ENCODE measurements around the gene PDIA5. TPM values are rescaled to one million over a fixed set of nuclear protein-coding genes. Genes with fewer than 3 reads are reported as not detected.

The PDIA5 gene
- total RNA-seq, 4 donors from 2014 or later = 34.0 to 52.4 (median 44.6) TPM

- Histone ChIP-seq H3K4me3 (replicated peaks in 1 of 3) (peak within 1 kb of the TSS; percentile 19 to 38 (median 33)), H3K9me3 (no peaks in the 10 kb centered on the region), H3K4me1 (peaks cover 20 to 32% of the 10 kb centered on the region in 2 donors), H3K36me3 (no peaks in the 10 kb centered on the region), H3K27me3 (peaks cover 4% of the 10 kb centered on the region), H3K27ac (no peak within 1 kb of the TSS)
- no peak for TF ChIP-seq POLR2A (IDR thresholded peaks at IDR 0.05)
- TF ChIP-seq, protein P1, sequence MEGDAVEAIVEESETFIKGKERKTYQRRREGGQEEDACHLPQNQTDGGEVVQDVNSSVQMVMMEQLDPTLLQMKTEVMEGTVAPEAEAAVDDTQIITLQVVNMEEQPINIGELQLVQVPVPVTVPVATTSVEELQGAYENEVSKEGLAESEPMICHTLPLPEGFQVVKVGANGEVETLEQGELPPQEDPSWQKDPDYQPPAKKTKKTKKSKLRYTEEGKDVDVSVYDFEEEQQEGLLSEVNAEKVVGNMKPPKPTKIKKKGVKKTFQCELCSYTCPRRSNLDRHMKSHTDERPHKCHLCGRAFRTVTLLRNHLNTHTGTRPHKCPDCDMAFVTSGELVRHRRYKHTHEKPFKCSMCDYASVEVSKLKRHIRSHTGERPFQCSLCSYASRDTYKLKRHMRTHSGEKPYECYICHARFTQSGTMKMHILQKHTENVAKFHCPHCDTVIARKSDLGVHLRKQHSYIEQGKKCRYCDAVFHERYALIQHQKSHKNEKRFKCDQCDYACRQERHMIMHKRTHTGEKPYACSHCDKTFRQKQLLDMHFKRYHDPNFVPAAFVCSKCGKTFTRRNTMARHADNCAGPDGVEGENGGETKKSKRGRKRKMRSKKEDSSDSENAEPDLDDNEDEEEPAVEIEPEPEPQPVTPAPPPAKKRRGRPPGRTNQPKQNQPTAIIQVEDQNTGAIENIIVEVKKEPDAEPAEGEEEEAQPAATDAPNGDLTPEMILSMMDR (IDR thresholded peaks at IDR 0.05) = peak in 3 of 6 experiments; percentile 10 to 56 (median 27)
- peak; percentile 38 to 39 for DNase-seq
- intact Hi-C loops (cut with DNase I) = loop anchor here (5.0 kb wide), 1 partner anchor 85 kb away; no protein-coding TSS in a partner anchor
- WGBS, 2 donors = 1% methylated on average over 37 to 41 of the region's 94 CpGs
Observed at GRCh38 chr3:123027292-123028232, 39.3 kb upstream of the PDIA5 start, which contains the start of gene SEMA5B. Gene SEMA5B (minus strand): TSS chr3:123027763. CDS start chr3:122961263, 66,500 bp downstream.

GRCh38 chr3:123028233-123028828, 38.5 kb upstream of the PDIA5 start:
- TF ChIP-seq, protein P1 (IDR thresholded peaks at IDR 0.05) = peak in 5 of 6 experiments; percentile 26 to 59 (median 44)
- TF ChIP-seq POLR2A (IDR thresholded peaks at IDR 0.05) = no peak
- intact Hi-C loops (cut with DNase I) = loop anchor here (5.0 kb wide), 1 partner anchor 86 kb away; no protein-coding TSS in a partner anchor
- peak overlapping the region; percentile 19 to 38 (median 33) for H3K4me3 ChIP-seq (replicated peaks in 1 of 3)
- H3K4me1 ChIP-seq = peaks cover 20 to 32% of the 10 kb centered on the region in 2 donors
- peaks cover 4% of the 10 kb centered on the region for H3K27me3 ChIP-seq
- DNase-seq = peak; percentile 38 to 40
- WGBS, 2 donors = 1 to 2% methylated on average over 20 to 21 of the region's 21 CpGs
- H3K36me3 ChIP-seq = no peaks in the 10 kb centered on the region
- no peak overlapping the region for H3K27ac ChIP-seq
- no peaks in the 10 kb centered on the region for H3K9me3 ChIP-seq

- H3K27me3 ChIP-seq = peaks cover 4% of the 10 kb centered on the region
- no peak for DNase-seq
- 82 to 86% methylated on average over 4 of the region's 4 CpGs for WGBS, 2 donors
- H3K4me3 ChIP-seq (replicated peaks in 1 of 3) = no peak overlapping the region
- H3K9me3 ChIP-seq = no peaks in the 10 kb centered on the region
- intact Hi-C loops (cut with DNase I) = no loop called here
- H3K4me1 ChIP-seq = peaks cover 20 to 28% of the 10 kb centered on the region in 2 donors
- no peak overlapping the region for H3K27ac ChIP-seq
- H3K36me3 ChIP-seq = no peaks in the 10 kb centered on the region
- TF ChIP-seq, protein P1 (IDR thresholded peaks at IDR 0.05) = no peak
- TF ChIP-seq POLR2A (IDR thresholded peaks at IDR 0.05) = no peak
Observed at GRCh38 chr3:123031051-123031450, 35.8 kb upstream of the PDIA5 start.

DNA sequence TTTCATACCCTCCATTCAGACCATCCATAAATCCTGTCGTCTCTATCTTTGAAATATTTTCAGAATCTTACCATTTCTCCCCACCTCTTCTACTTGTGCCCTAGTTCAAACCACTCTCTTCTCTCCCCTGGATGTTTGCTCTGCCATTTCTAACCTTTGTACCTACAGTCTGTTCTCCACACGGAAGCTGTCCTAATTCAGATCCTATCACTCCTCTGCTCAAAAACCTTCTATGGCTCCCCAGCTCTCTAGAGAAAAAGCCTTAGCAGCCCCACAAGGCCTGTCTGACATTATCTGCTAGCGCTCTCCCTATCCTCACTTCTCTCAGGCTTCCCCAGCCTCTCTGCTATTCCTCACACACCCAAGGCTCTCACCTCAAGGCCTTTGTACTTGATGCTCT, 34.8 kb upstream of the PDIA5 start:
- Histone ChIP-seq H3K9me3 (no peaks in the 10 kb centered on the region), H3K36me3 (no peaks in the 10 kb centered on the region), H3K4me1 (peaks cover 12 to 18% of the 10 kb centered on the region in 2 donors), H3K4me3 (replicated peaks in 1 of 3) (no peak overlapping the region), H3K27me3 (peaks cover 2% of the 10 kb centered on the region), H3K27ac (no peak overlapping the region)
- 94 to 95% methylated on average over 3 of the region's 3 CpGs for WGBS, 2 donors
- intact Hi-C loops (cut with DNase I) = no loop called here
- no peak for DNase-seq
- no peak for TF ChIP-seq POLR2A (IDR thresholded peaks at IDR 0.05)
- TF ChIP-seq, protein P1 (IDR thresholded peaks at IDR 0.05) = no peak
